Measurements from ENCODE around the gene COPB2.

- TF ChIP-seq, protein P1, sequence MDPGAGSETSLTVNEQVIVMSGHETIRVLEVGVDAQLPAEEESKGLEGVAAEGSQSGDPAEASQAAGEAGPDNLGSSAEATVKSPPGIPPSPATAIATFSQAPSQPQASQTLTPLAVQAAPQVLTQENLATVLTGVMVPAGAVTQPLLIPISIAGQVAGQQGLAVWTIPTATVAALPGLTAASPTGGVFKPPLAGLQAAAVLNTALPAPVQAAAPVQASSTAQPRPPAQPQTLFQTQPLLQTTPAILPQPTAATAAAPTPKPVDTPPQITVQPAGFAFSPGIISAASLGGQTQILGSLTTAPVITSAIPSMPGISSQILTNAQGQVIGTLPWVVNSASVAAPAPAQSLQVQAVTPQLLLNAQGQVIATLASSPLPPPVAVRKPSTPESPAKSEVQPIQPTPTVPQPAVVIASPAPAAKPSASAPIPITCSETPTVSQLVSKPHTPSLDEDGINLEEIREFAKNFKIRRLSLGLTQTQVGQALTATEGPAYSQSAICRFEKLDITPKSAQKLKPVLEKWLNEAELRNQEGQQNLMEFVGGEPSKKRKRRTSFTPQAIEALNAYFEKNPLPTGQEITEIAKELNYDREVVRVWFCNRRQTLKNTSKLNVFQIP (CRISPR knock-in tag; IDR thresholded peaks at IDR 0.05; ENCODE audit: borderline replicate concordance, low read depth), result no peak
- TF ChIP-seq TOX (CRISPR knock-in tag; IDR thresholded peaks at IDR 0.05; ENCODE audit: borderline replicate concordance) (no peak), TCF4 (CRISPR knock-in tag; IDR thresholded peaks at IDR 0.05; ENCODE audit: borderline replicate concordance) (no peak), BACH2 (CRISPR knock-in tag; IDR thresholded peaks at IDR 0.05; ENCODE audit: borderline replicate concordance) (no peak), PPARA (CRISPR knock-in tag; IDR thresholded peaks at IDR 0.05; ENCODE audit: borderline replicate concordance) (no peak), ZFP3 (CRISPR knock-in tag; IDR thresholded peaks at IDR 0.05) (no peak), ESRRG (CRISPR knock-in tag; IDR thresholded peaks at IDR 0.05) (no peak), ZNF8 (CRISPR knock-in tag; IDR thresholded peaks at IDR 0.05) (no peak), ZC3H10 (CRISPR knock-in tag; IDR thresholded peaks at IDR 0.05) (no peak), ARNTL (CRISPR knock-in tag; IDR thresholded peaks at IDR 0.05; ENCODE audit: borderline replicate concordance, low read depth) (no peak), ZNF70 (CRISPR knock-in tag; IDR thresholded peaks at IDR 0.05) (no peak)
- TF ChIP-seq, protein P2, sequence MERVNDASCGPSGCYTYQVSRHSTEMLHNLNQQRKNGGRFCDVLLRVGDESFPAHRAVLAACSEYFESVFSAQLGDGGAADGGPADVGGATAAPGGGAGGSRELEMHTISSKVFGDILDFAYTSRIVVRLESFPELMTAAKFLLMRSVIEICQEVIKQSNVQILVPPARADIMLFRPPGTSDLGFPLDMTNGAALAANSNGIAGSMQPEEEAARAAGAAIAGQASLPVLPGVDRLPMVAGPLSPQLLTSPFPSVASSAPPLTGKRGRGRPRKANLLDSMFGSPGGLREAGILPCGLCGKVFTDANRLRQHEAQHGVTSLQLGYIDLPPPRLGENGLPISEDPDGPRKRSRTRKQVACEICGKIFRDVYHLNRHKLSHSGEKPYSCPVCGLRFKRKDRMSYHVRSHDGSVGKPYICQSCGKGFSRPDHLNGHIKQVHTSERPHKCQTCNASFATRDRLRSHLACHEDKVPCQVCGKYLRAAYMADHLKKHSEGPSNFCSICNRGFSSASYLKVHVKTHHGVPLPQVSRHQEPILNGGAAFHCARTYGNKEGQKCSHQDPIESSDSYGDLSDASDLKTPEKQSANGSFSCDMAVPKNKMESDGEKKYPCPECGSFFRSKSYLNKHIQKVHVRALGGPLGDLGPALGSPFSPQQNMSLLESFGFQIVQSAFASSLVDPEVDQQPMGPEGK (CRISPR knock-in tag; IDR thresholded peaks at IDR 0.05; ENCODE audit: borderline replicate concordance), result no peak
- TF ChIP-seq, protein P3, sequence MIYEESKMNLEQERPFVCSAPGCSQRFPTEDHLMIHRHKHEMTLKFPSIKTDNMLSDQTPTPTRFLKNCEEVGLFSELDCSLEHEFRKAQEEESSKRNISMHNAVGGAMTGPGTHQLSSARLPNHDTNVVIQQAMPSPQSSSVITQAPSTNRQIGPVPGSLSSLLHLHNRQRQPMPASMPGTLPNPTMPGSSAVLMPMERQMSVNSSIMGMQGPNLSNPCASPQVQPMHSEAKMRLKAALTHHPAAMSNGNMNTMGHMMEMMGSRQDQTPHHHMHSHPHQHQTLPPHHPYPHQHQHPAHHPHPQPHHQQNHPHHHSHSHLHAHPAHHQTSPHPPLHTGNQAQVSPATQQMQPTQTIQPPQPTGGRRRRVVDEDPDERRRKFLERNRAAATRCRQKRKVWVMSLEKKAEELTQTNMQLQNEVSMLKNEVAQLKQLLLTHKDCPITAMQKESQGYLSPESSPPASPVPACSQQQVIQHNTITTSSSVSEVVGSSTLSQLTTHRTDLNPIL (CRISPR knock-in tag; IDR thresholded peaks at IDR 0.05; ENCODE audit: low read depth), result no peak
These were observed 10.7 kb downstream of the COPB2 start for GRCh38 chr3:139378587-139379241.
